Stimulated activated CD4-positive, alpha-beta T cell treated with anti-CD3 and anti-CD28 coated beads, Interleukin-1b, Interleukin-23, amount 100 ng/mL, for 1 hour (primary cell): ENCODE results near the gene DCTN5.
"Not testable (repeated sequence)": the region's sequence is repeated elsewhere in the genome, so short reads cannot be mapped to it uniquely, and the experiment has no call there.

Experiments
- DNase-seq, 2 donors: peaks; one replicate each; pipeline ENCODE4 v3.0.0-alpha.2; 2020; ENCODE audit warnings: low read depth in 2 of 2

DCTN5 gene

GRCh38 chr16:23694265-23694643, 53.0 kb downstream of the DCTN5 start:
- DNase-seq: no peak

GRCh38 chr16:23694644-23695373, 53.5 kb downstream of the DCTN5 start:
- no peak for DNase-seq

DNA sequence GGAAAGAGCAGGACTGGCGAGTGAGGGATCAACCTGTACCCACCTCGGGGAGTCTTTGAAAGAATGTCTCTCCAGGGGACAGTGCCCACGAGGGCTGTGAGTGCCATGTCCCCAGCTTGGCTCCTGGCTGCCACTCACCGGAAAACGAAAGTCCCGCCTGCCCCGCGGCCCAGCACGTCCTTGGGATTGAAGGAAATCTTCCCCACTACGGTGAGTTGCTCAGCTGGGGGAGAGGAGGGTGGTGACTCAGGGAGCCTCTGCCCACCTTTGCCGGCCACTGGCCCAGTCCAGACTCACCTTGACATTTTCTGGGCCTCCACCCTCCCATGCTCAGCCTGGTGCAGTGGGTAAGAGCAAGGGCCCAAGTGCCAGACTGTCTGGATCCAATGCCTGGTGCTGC, 54.5 kb downstream of the DCTN5 start:
- DNase-seq: no peak

GRCh38 chr16:23699100-23699499, 57.8 kb downstream of the DCTN5 start:
- DNase-seq: no peak

DNA sequence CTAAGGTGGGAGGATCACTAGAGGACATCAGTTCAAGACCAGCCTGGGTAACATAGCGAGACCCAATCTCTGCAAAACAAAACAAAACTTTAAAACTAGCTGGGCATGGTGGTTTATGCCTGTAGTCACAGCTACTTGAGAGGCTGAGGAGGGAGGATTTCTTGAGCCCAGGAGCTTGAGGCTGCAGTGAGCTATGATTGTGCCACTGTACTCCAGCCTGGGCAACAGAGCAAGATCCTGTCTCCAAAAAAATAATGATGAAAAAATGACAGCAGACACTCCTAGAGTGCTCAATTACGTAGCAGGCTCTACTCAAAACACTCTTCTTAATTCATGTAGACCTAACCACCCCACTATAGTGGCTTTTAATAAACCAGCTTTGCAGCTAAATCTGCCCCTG, 58.8 kb downstream of the DCTN5 start:
- DNase-seq: no peak

- no peak for DNase-seq
Observed at GRCh38 chr16:23700509-23700908, 59.2 kb downstream of the DCTN5 start.

DNA sequence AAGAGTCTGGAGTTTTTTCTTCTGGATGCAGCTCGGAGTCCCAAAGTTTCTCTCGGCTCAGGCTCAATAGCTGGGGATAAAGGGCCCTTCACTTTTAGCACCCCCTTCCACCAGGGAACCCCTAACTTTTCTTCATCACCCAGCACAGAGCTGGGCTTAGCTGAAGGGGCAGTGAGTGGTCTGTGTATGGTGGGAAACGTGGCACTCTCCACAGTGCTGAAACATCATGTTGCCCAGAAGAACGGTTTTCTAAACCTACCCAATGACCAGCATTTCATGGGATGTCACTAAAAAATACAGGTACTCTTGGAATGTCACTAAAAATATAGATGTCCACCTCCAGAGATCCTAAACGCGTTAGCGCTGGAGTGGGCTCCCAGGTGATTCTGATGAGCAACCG, 59.8 kb downstream of the DCTN5 start:
- DNase-seq: no peak

- DNase-seq: no peak
Observed at GRCh38 chr16:23702951-23703350, 61.7 kb downstream of the DCTN5 start.

GRCh38 chr16:23704772-23705516, 63.7 kb downstream of the DCTN5 start:
- no peak for DNase-seq

GRCh38 chr16:23705517-23705902, 64.2 kb downstream of the DCTN5 start:
- DNase-seq: no peak

DNA sequence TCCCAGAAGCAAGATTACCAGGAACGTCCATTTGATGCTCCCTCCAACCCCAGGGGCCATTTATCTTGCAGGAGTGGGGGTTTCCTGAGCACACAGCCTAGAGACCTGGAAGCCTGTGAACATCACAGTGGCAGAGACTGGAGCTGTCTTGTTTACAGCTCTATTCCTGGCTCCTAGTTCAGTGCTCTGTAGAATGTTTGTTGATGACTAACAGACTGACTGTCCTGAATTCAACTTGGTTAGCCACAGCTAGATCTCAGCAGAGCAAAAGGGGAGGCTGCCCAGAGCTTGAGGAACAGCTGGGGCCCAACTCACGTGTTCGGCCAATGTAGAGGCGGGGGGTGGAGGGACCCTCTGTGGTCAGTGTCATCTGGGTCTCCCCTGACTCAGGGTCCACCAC, 65.2 kb downstream of the DCTN5 start:
- no peak for DNase-seq

- DNase-seq: no peak
Observed at GRCh38 chr16:23709536-23709935, 68.3 kb downstream of the DCTN5 start.

GRCh38 chr16:23710008-23710407, 68.7 kb downstream of the DCTN5 start:
- DNase-seq: no peak

DNA sequence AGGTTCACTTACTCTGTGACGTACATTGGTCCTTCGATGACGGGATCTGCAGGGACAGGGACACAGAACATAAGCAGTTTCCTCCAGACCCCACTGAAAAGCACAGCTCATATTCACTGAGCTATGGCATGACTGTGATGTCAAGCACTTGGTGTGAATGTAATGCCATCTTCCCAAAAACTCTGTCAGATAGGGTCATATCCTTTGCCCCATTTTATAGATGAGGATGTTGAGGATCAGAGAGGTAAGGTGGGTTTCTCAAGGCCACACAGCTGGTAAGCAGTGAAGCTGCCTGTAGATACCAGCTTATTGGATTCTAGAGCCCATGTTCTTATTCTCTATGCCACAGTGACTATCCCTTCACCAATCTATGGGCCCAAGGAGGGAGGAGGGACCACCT, 69.2 kb downstream of the DCTN5 start:
- no peak for DNase-seq

- no peak for DNase-seq
Observed at GRCh38 chr16:23711785-23712184, 70.5 kb downstream of the DCTN5 start.

DNA sequence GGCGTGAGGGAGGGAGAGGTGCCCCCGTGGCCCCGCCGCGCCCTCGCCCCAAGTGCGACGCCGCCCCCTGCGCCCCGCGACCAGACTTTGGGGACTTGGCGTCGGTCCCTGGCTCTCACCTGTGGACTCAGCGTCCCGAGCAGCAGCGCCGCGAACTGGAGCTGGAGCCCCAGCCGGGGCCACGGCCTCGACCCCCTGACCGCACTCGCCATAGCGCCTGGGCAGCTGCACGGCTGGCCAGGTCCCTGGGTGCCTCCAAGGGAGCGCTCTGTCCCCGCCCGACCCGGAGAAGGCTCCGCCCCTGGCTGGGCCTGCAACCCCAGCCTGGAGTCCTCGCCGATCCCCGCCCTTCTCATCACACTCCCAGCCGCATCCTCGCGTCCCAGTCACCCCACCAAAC, 71.7 kb downstream of the DCTN5 start, which contains the start of gene ERN2:
Gene ERN2, minus strand, starts transcription at position 247 of the 400 bp plus-strand sequence. Its CDS starts 35 bp downstream, at position 212.
- no peak for DNase-seq

- no peak for DNase-seq
Observed at GRCh38 chr16:23716484-23716883, 75.2 kb downstream of the DCTN5 start.

GRCh38 chr16:23722613-23723240, 81.5 kb downstream of the DCTN5 start:
- not testable (repeated sequence) for DNase-seq

DNA sequence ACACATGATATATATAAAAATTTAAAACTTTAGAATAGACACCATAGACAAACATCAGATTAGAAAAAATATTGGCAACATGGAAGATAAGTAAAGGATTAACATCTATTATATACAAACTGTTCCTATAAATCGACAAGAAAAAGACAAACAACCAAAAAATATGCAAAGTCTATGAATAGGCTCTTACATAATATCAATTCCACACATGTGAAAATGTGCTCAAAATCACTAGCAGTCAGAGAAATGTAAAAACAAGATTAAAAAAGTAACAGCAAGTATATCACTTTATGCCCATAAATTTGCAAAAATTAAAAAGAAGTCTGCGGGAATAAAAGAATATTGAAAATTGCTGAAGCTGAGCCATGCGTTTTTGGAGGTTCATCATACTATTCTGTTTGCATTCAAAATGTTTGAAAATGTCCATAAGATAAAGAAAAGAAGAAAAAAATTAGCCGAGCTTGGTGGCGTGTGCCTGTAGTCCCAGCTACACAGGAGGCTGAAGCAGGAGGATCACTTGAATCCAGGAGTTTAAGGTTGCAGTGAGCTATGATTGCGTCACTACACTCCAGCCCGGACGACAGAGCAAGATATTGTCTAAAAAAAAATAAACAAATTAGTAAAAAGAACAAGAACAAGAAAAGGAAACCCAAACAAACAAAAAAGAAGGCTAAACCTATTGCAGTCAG, 83.0 kb downstream of the DCTN5 start:
- no peak for DNase-seq

GRCh38 chr16:23724785-23725131, 83.5 kb downstream of the DCTN5 start:
- DNase-seq: no peak

- DNase-seq: no peak
Observed at GRCh38 chr16:23726710-23727109, 85.4 kb downstream of the DCTN5 start.
